Vagina (tissue), 2 donors: Measurements from ENCODE around the gene PARVG.

Experiments used
- CTCF ChIP-seq, 3 experiments: fragments of 450-650 bp in 2 of 3; fragments of 200-600 bp in 1 of 3; sonication (generic) in 1 of 3; IDR thresholded peaks; one replicate each; pipeline ENCODE4 v1.5.1; 2017 to 2019; ENCODE audit warnings: antibody characterized with exemption in 3 of 3, mild to moderate bottlenecking in 2 of 3, moderate library complexity in 2 of 3
- POLR2A ChIP-seq, 2 donors: fragments of 450-650 bp; IDR thresholded peaks; one replicate each; pipeline ENCODE4 v1.6.1; 2017; ENCODE audit warnings: antibody characterized with exemption in 2 of 2, mild to moderate bottlenecking in 2 of 2, moderate library complexity in 2 of 2
- POLR2AphosphoS5 ChIP-seq, 2 donors: sonication (generic); formaldehyde crosslinking; IDR thresholded peaks; one replicate each; pipeline ENCODE4 v1.9.0; 2017; ENCODE audit warnings: antibody characterized with exemption in 2 of 2, mild to moderate bottlenecking in 2 of 2, low read depth in 1 of 2; ENCODE audit not compliant: insufficient read depth in 1 of 2

- TF ChIP-seq POLR2A (IDR thresholded peaks at IDR 0.05) (no peak), CTCF (IDR thresholded peaks at IDR 0.05) (no peak), POLR2AphosphoS5 (IDR thresholded peaks at IDR 0.05; ENCODE audit: insufficient read depth in 1 of 2, low read depth in 1 of 2) (no peak)
Observed at GRCh38 chr22:44244265-44244822, 63.6 kb downstream of the PARVG start.
